Measurements from ENCODE around the gene BCDIN3D.

BCDIN3D gene

DNA sequence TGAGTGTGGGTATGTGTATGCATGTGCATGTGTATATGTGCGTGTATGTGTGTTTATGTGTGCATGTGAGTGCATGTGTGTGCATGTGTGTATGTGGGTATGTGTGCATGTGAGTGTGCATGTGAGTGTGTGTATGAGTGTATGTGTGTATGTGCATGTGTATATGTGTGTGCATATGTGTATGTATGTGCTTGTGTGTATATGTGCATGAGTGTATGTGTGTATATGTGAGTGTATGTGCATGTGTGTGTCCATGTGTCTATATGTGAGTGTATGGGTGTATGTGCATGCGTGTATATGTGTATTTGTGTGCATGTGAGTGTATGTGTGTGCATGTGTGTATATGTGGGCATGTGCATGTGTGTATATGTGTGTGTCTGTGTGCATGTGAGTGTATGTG lies 35.1 kb upstream of the BCDIN3D start:
- POLR2A ChIA-PET: no interaction called here
- CTCF ChIA-PET: no interaction called here
- TF ChIP-seq, protein P1, sequence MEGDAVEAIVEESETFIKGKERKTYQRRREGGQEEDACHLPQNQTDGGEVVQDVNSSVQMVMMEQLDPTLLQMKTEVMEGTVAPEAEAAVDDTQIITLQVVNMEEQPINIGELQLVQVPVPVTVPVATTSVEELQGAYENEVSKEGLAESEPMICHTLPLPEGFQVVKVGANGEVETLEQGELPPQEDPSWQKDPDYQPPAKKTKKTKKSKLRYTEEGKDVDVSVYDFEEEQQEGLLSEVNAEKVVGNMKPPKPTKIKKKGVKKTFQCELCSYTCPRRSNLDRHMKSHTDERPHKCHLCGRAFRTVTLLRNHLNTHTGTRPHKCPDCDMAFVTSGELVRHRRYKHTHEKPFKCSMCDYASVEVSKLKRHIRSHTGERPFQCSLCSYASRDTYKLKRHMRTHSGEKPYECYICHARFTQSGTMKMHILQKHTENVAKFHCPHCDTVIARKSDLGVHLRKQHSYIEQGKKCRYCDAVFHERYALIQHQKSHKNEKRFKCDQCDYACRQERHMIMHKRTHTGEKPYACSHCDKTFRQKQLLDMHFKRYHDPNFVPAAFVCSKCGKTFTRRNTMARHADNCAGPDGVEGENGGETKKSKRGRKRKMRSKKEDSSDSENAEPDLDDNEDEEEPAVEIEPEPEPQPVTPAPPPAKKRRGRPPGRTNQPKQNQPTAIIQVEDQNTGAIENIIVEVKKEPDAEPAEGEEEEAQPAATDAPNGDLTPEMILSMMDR (IDR thresholded peaks at IDR 0.05; ENCODE audit: insufficient read depth, low read length, missing control alignments): no peak

DNA sequence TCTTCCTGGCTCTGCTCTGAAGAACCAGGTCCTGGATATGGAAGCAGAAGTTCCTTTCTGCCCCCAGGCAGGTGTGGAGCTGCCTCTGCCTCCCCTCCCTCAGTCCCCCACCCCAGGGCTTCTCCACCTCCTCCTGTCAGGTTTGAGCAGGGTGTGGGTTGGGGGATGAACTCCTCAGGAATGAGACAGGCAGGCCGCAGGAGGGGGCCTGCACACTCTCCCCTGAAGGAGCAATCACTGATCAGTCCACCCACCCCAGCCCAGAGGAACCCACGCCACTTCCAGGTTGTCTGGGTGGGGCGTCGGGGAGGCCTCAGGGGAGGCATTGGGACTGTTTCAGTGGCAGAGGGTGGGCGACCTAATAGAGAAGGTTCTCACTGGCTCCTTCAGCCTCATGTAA lies 34.2 kb upstream of the BCDIN3D start:
- H3K4me3 ChIP-seq (ENCODE audit: low read depth, low read length): no peak overlapping the region
- ChIA-PET CTCF (interaction anchor here (0.9 to 3.2 kb wide), 3 partner anchors 10 to 90 kb away, joined by 3 to 11 read pairs (median 3); no protein-coding TSS in a partner anchor), POLR2A (no interaction called here)
- no peak for DNase-seq (ENCODE audit: low read depth, low spot score)
- TF ChIP-seq, protein P1 (IDR thresholded peaks at IDR 0.05; ENCODE audit: insufficient read depth, low read length, missing control alignments): no peak

More for the DNA sequence above, 35.1 kb upstream of the BCDIN3D start:
- no peak for DNase-seq (ENCODE audit: low read depth, low spot score)
- no peak overlapping the region for H3K4me3 ChIP-seq (ENCODE audit: low read depth, low read length)

DNA sequence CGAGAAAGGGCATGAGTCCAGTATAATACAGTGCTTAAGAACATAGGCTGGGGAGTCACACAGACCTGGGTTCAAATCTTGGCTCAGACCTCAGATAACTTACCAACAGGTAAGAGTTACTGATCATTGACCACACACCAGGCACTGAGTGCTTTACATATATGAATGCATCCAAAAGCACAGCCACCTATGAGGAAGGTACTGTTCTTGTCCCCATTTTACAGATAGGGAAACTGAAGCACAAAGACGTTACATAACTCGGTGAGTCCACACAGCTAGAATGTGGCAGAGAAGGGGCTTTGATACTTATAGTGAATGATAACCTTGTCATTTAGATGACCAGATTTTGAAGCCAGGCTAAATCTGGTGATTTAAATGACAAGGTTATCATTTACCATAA lies 33.2 kb upstream of the BCDIN3D start:
- ChIA-PET CTCF (interaction anchor here (0.9 to 3.2 kb wide), 3 partner anchors 9 to 91 kb away, joined by 3 to 11 read pairs (median 3); no protein-coding TSS in a partner anchor), POLR2A (no interaction called here)

DNA sequence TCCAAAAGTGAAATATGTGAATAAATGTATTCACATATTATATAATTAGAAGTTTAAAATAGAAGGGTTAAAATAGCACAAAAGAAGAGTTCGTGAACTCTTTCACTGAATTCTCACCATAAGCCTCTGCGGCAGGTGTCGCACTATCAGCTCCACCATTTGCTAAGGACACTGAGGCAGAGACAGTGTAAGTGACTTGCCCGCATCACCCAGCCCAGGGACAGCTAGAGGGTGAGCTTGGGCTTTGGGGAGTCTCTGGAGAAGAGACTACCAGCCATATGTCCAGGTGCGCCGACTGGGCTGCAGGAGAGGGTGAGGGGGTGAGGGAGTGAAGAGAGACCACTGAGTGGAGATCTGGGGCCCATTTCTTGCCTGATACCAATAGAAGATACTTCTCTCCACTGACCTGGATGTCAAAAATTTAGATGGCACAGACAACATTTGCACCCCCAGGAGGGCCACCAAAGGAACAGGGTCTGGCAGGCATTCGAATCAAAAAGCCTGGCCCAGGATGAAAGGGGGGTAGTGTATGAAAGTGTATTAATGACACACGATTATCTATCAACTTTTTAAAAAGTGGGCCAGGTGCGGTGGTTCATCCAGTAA lies 32.3 kb upstream of the BCDIN3D start:
- H3K4me3 ChIP-seq (ENCODE audit: low read depth, low read length): no peak overlapping the region
- DNase-seq (ENCODE audit: low read depth, low spot score): no peak
- POLR2A ChIA-PET: no interaction called here
- TF ChIP-seq, protein P1 (IDR thresholded peaks at IDR 0.05; ENCODE audit: insufficient read depth, low read length, missing control alignments): no peak
- CTCF ChIA-PET: interaction anchor here (3.2 to 12.1 kb wide), 3 partner anchors 9 to 92 kb away, joined by 11 to 121 read pairs (median 41); no protein-coding TSS in a partner anchor

More for the DNA sequence above, 33.2 kb upstream of the BCDIN3D start:
- TF ChIP-seq, protein P1 (IDR thresholded peaks at IDR 0.05; ENCODE audit: insufficient read depth, low read length, missing control alignments): no peak
- no peak for DNase-seq (ENCODE audit: low read depth, low spot score)
- no peak overlapping the region for H3K4me3 ChIP-seq (ENCODE audit: low read depth, low read length)

DNA sequence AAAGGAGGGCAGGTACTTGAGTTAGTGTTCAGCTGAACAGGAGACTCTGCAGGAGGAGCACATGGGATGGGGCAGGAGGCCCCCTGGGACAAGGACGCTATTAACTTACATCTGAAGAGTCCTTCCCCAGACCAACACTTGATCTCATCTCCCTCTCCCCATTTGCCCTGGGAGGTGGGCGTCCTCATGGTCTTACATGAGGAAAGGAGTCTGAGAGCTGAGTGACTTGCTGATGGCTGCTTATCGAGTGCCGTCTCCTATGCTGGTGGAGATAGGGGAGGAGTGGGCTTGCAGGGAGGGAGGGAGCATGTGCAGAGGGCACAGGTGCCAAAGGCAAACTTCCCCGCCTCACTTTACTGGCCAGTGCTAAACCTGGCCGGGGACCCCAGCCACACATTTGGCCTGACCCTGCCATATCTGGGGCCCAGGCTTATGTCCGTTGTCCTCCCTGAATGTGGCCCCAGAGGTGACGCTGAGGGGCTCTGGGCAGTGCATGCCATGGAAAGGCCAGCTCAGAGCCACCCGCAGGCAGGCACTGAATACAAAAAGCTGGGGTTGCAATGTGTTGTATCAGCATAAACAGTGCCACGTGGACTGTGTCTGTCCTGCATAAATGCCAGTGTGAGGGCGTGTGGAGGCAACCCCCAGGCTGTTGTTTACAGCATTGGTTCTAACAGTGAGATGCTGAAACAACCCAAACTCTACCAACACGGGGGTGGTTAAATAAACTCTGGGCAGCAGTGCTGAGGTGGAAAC lies 31.4 kb upstream of the BCDIN3D start:
- DNase-seq (ENCODE audit: low read depth, low spot score): no peak
- H3K4me3 ChIP-seq (ENCODE audit: low read depth, low read length): no peak overlapping the region
- CTCF ChIA-PET: interaction anchor here (0.9 to 12.1 kb wide), 8 partner anchors 8 to 196 kb away, joined by 3 to 121 read pairs (median 5); no protein-coding TSS in a partner anchor
- TF ChIP-seq, protein P1 (IDR thresholded peaks at IDR 0.05; ENCODE audit: insufficient read depth, low read length, missing control alignments): no peak
- POLR2A ChIA-PET: no interaction called here

DNA sequence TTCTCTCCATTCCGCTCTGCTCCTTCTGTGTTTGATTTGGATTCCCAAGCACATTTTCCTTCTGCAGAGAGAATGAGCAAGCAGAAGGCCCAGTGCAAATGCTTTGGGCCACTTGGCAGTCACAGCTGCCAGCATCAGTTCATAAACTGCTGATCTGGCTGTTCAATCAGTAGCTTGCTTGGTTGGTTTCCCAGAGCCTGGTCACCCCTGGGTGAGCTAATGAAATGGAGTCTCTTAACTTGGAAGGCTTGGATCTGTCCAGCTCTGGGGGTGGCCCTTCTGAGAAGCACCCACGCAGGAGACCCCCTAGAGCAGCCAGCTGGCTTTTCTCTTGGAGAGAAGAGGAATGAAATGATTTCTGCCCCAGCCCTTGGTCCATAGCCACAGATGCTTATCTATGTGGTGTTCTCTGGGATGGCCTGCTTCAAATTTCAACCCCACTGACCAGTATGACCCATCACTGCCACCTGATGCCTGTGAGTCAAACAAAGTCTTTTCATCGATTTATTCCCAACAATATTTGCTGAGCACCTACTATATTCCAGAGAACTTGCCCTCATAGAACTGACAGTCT lies 30.5 kb upstream of the BCDIN3D start:
- no peak overlapping the region for H3K4me3 ChIP-seq (ENCODE audit: low read depth, low read length)
- ChIA-PET POLR2A (no interaction called here), CTCF (interaction anchor here (0.9 to 12.1 kb wide), 8 partner anchors 14 to 197 kb away, joined by 3 to 121 read pairs (median 4); no protein-coding TSS in a partner anchor)
- TF ChIP-seq, protein P1 (IDR thresholded peaks at IDR 0.05; ENCODE audit: insufficient read depth, low read length, missing control alignments): no peak
- no peak for DNase-seq (ENCODE audit: low read depth, low spot score)

Measured in AG04449 (cell line).